NCI-H446 (cell line): Measurements from ENCODE around the gene PRPF4.
"Not testable (repeated sequence)": the region's sequence is repeated elsewhere in the genome, so short reads cannot be mapped to it uniquely, and the experiment has no call there.

ENCODE experiments used
- DNase-seq, 2 experiments: peaks; one replicate each; lab custom pipeline; 2025; lab: John Stamatoyannopoulos, UW

The PRPF4 gene

GRCh38 chr9:113267911-113268566, 7.4 kb upstream of the PRPF4 start:
- no peak for DNase-seq

DNA sequence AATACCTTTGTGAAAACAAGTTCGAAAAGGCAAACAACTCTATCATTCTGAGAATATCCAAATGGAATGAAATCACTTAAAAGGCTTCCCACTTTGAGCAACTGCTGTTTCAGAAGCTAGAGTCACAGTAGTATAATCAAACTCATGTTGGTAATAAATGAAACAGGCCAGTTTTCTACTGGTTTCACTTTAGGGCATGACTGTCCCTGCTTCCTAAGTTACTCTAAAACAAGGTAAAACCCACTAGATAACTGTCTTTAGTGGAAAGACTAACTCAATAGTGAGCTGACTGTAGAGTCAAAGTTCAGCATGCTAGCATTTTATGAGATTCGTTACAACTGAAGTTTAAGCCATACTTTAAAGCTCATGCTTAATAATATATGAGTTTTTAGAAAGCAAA, 6.1 kb upstream of the PRPF4 start:
- no peak for DNase-seq

- DNase-seq, result no peak
Observed at GRCh38 chr9:113269871-113270270, 5.6 kb upstream of the PRPF4 start.

DNA sequence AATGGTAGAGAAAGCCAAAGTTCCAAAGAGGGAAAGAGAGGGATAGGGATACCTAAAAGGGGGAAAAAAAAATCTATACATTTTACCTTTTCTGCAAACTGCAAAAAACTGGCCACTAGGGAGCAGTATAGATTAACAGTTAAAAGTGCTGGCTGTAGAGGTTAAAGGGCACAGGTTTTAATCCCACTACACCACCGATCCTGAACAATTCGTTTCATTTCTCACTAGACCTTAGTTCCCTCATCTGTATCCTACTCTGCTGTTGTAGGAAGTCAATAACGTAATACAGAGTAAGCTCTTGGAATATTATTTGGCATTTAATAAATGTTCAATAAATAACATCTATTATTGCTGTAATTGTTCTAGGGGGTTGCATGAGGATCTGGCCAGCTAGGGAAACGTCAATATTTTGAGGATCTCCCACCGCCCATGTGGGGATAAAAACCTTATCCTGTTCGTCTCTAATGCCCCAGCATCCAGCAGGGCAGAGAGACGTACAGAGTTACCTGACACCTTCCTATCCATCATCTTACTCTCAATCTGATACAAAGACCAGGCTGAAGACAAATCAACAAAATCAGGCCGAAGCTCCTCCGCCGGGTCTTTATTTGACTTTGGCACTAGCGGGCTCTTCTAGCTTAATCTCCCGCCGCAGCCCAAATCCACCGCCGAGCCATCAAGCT, 843 bp upstream of the PRPF4 start:
- DNase-seq, result peak in 1 of 2 experiments; percentile 57

GRCh38 chr9:113278840-113279239, 3.4 kb downstream of the PRPF4 start:
- DNase-seq, result no peak

DNA sequence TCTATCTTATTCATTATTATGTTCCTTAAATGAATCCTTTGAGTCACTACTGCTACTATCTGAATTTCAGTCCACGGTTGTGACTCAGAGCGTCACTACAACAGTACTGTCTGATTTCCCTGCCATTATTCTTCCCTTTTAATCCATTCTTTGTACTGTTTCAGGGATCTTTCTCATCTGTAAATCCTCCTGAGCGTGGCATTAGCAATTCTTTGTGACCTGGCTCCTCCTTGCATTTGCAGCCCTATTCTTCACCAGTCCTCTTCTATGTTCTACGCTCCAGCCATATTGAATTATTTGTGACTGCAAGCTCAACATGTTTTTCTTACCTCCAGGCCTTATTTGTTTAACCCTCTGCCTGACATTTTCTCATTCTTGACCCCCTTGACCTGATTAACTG, 5.9 kb downstream of the PRPF4 start:
- no peak for DNase-seq

DNA sequence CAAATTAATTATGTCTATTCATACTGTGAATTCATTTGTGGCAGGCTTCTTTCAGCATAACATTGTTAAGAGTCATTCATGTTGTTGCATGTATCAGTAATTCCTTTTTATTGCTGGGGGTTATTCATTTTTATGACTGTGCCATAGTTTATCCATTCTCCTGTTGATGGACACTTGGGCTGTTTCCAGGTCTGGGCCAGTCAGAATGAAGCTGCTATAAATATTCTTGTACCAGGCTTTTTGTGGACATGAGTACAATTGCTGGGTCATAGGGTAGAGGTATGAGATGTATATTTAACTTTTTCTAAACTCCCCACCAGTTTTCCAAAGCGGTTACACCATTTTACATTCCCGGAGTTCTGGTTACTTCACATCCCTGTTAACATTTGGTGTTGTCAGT, 13.6 kb downstream of the PRPF4 start:
- DNase-seq, result no peak

DNA sequence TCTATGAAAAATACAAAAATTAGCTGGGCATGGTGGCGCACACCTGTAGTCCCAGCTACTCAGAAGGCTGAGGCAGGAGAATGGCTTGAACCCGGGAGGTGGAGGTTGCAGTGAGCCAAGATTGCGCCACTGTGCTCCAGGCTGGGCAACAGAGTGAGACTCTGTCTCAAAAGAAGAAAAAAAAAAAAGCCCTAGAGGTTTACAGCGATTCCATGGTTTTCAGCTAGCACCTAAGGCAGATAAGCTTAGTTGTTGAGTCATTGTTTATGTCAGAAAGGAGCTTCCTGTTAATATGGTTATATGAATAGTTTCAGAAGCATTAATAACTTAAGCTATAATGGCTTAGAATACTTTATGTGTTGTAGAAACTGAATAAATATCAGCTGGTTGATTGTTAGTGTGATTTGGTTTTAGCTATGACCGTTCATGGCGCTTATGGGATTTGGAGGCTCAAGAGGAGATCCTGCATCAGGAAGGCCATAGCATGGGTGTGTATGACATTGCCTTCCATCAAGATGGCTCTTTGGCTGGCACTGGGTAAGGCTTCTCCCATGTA, 14.7 kb downstream of the PRPF4 start:
- DNase-seq, result no peak

DNA sequence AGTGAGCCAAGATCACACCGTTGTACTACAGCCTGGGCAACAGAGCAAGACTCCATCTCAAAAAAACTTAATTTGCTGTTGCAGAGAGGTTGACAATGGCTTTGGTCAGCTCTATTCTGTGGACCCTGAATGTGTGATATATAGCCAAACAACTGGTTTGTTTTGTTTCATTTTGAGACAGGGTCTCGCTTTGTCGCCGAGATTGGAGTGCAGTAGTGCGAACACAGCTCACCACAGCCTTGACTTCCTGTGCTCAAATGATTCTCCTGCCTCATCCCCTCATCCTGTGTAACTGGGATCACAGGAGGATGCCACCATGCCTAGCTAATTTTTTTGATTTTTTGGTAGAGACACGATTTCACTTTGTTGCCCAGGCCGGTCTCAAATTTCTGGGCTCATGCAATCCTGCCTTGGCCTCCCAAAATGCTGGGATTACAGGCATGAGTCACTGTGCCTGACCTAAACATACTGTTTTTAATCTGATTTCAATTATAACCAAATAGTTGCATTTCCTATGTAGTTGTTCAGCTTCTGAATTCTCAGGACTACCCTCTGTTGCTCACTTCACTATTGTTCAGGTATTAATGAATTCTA, 17.9 kb downstream of the PRPF4 start:
- no peak for DNase-seq

- not testable (repeated sequence) for DNase-seq
Observed at GRCh38 chr9:113296247-113296646, 20.8 kb downstream of the PRPF4 start.

- DNase-seq, result no peak
Observed at GRCh38 chr9:113296796-113297558, 21.5 kb downstream of the PRPF4 start.

DNA sequence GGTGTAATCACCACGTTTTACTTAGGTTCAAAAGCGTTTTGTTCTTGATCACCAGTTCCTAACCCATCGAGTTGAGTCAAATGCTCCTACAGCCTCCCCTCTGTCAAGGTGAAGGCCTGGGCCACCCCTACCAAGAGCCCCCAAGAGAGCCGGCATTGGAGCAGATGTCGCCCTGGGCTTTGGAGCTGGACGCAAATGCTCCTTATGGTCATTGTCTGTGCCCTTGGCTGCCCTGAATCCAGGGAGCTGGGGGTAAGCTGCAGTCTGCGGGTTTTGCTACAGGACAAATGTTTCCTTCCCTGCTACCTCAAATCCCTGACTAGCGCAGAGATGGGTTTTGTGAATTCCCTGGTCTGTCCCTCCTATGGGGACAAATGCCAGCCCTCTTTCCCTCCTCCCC, 22.9 kb downstream of the PRPF4 start:
- no peak for DNase-seq

GRCh38 chr9:113298924-113299770, 23.7 kb downstream of the PRPF4 start:
- no peak for DNase-seq

DNA sequence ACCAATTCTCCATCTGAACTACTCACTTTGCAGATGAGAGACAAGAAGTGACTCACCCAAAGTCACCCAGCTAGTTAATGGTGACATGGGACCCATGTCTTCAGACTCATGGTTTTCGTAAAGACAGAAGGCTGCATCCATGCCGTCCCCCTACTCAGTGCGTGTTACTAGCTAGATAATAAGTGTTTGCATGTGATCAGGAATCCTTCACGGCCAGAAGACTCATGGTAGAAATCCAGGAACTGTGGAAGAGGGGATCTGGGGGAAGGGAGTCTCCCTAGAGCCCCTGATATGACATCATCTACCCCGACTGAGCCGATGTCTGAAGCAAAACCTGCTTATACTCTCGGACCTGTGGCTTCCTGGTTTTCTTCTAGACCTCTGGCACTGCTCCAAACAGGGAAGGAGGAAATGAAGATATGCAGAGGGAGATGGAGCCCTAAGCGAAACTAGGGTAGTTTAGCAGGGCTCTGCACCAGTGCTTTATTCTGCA, 24.4 kb downstream of the PRPF4 start:
- no peak for DNase-seq

DNA sequence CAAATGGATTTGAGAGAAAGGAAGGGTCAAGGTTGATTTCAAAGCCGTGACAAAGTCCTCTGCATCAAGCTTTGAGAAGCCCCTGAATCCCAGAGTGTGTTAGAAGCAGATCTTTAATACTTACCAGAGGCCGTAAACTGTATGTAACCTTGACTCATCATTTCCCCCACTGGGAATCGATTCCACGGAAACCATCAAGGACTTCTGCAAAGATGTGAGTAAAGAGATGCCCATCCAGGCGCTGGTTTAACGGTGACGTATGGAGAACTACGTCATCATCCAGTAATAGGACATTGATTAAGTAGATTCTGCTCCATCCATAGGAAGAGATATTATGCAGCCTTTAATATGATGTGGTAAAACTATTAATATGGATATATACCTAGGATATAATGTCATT, 26.1 kb downstream of the PRPF4 start:
- DNase-seq, result no peak

GRCh38 chr9:113302792-113303418, 27.4 kb downstream of the PRPF4 start, which contains the start of gene RNF183:
Gene RNF183 (minus strand): TSS chr9:113303376. CDS start chr9:113298184, 5,192 bp downstream.
- DNase-seq, result no peak

- DNase-seq, result no peak
Observed at GRCh38 chr9:113306566-113306965, 31.1 kb downstream of the PRPF4 start.

DNA sequence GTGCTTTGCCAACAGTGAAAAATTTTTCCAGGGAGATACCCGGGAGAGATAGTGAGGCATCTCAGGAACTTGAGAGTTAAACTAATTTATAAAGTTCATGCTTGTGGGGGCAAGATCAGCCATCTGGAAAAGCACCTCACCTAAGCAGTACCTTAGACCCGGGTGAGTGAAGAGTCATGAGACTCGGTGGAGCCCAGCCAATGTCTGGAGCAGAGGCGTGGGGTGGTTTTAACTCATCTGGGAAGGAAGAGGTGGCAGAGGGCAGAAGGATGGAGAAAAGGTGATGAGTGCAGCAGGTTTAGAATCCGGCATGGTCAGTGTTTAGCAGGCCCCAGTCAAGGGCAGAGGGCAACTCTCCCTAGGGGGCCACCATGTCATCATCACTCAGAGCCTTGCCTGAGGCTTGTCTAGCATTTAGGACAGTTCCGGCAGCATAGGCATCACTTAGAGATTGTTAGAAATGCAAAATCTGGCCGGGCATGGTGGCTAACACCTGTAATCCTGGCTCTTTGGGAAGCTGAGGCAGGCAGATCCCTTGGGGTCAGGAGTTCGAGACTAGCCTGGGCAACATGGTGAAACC, 32.0 kb downstream of the PRPF4 start:
- no peak for DNase-seq

GRCh38 chr9:113309204-113309813, 33.9 kb downstream of the PRPF4 start:
- DNase-seq, result peak in 1 of 2 experiments; percentile 21

GRCh38 chr9:113310538-113310937, 35.1 kb downstream of the PRPF4 start:
- no peak for DNase-seq
